Esophagus squamous epithelium (tissue), 4 donors: Measurements from ENCODE around the gene ERCC6L2.

Source experiments
- POLR2A ChIP-seq, 4 donors: fragments of 450-650 bp; IDR thresholded peaks; one replicate each; pipeline ENCODE4 v1.6.1; 2017; ENCODE audit warnings: antibody characterized with exemption in 4 of 4, mild to moderate bottlenecking in 4 of 4, moderate library complexity in 3 of 4
- TF ChIP-seq, protein P1 (sequence below), 6 experiments: fragments of 450-650 bp in 4 of 6; fragments of 200-600 bp in 2 of 6; sonication (generic) in 2 of 6; IDR thresholded peaks; one replicate each; pipeline ENCODE4 v1.5.1; 2016 to 2019; ENCODE audit warnings: antibody characterized with exemption in 6 of 6, mild to moderate bottlenecking in 4 of 6, moderate library complexity in 4 of 6

DNA sequence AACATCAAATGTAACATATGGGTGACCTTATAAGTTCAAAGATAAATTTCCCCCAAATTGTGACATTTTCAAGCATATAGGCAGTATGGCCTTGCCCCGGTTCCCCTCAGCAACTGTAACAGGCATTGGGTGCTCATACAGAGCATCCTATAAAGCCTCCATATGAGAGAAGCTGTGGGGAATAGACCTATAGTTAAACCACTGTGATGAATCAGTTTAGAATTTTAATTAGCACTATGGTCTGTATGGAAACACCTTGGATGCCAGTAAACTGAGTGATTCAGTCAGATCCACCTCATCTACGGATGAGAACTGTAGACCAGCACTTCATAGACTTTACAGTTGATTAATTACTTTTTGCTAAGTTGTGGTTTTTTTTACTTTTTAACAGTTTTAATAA is 79.4 kb downstream of the ERCC6L2 start:
- TF ChIP-seq, protein P1, sequence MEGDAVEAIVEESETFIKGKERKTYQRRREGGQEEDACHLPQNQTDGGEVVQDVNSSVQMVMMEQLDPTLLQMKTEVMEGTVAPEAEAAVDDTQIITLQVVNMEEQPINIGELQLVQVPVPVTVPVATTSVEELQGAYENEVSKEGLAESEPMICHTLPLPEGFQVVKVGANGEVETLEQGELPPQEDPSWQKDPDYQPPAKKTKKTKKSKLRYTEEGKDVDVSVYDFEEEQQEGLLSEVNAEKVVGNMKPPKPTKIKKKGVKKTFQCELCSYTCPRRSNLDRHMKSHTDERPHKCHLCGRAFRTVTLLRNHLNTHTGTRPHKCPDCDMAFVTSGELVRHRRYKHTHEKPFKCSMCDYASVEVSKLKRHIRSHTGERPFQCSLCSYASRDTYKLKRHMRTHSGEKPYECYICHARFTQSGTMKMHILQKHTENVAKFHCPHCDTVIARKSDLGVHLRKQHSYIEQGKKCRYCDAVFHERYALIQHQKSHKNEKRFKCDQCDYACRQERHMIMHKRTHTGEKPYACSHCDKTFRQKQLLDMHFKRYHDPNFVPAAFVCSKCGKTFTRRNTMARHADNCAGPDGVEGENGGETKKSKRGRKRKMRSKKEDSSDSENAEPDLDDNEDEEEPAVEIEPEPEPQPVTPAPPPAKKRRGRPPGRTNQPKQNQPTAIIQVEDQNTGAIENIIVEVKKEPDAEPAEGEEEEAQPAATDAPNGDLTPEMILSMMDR (IDR thresholded peaks at IDR 0.05) = no peak
- TF ChIP-seq POLR2A (IDR thresholded peaks at IDR 0.05) = no peak
